Esophagus muscularis mucosa (tissue), 4 donors: ENCODE data around the gene SUGP2. TPM values are rescaled to one million over a fixed set of nuclear protein-coding genes. Genes with fewer than 3 reads are reported as not detected.
"Not testable (repeated sequence)": the region's sequence is repeated elsewhere in the genome, so short reads cannot be mapped to it uniquely, and the experiment has no call there.

Source experiments
- DNase-seq: peaks from one replicate; pipeline ENCODE4 v3.0.0-alpha.2; 2017; ENCODE audit errors: extremely low spot score
- H3K27ac ChIP-seq, 4 donors: fragments of 200-600 bp; sonication (generic); replicated peaks in 1 of 4; 1 replicate in 3 of 4; 2 replicates in 1 of 4; pipeline ENCODE4 v1.5.1; 2016 to 2019; ENCODE audit warnings: mild to moderate bottlenecking in 1 of 4
- H3K27me3 ChIP-seq, 4 donors: fragments of 200-600 bp; sonication (generic); one replicate each; pipeline versions ENCODE4 v1.5.1 to v1.6.0; 2016 to 2019
- H3K36me3 ChIP-seq, 4 donors: fragments of 200-600 bp; sonication (generic); one replicate each; pipeline ENCODE4 v1.5.1; 2016 to 2019
- H3K4me1 ChIP-seq, 4 donors: fragments of 200-600 bp; sonication (generic); one replicate each; pipeline ENCODE4 v1.5.1; 2016 to 2019
- H3K4me3 ChIP-seq, 4 donors: fragments of 200-600 bp; sonication (generic); 1 replicate in 2 of 4; 2 replicates in 2 of 4; pipeline ENCODE4 v1.5.1; 2016 to 2019; ENCODE audit warnings: mild to moderate bottlenecking in 4 of 4, moderate library complexity in 1 of 4
- H3K9me3 ChIP-seq, 4 donors: fragments of 200-600 bp; sonication (generic); 1 replicate in 3 of 4; 2 replicates in 1 of 4; pipeline ENCODE4 v1.5.1; 2016 to 2019
- EP300 ChIP-seq: sonication (generic); formaldehyde crosslinking; IDR thresholded peaks from one replicate; pipeline ENCODE4 v1.6.1; 2017; ENCODE audit warnings: antibody characterized with exemption
- POLR2A ChIP-seq: fragments of 450-650 bp; IDR thresholded peaks from one replicate; pipeline ENCODE4 v1.6.1; 2017; ENCODE audit warnings: antibody characterized with exemption, moderate library complexity, mild to moderate bottlenecking, low read depth
- POLR2AphosphoS5 ChIP-seq, 2 donors: sonication (generic); formaldehyde crosslinking; IDR thresholded peaks; one replicate each; pipeline ENCODE4 v1.6.1; 2017; ENCODE audit warnings: antibody characterized with exemption in 2 of 2
- WGBS: methylation state at CpG from one replicate; pipeline ENCODE4 v1.1.5; 2018; 5-methylcytosine and 5-hydroxymethylcytosine counted together
- intact Hi-C: fragments of 100-400 bp; cut with DNase I; formaldehyde crosslinking; loops from one replicate; pipeline ENCODE4 v1.15.1; 2023
- total RNA-seq, 4 donors: library from RNA; depleted of rRNA; stranded (reverse); fragments of >200 nt; gene quantifications; one replicate each; pipeline versions ENCODE4 v1.1.0 to v1.2.1, GENCODE V29; 2016
- TF ChIP-seq, protein P1 (sequence below), 3 experiments: fragments of 200-600 bp in 2 of 3; fragments of 450-650 bp in 1 of 3; sonication (generic) in 2 of 3; IDR thresholded peaks; one replicate each; pipeline ENCODE4 v1.5.1; 2017 to 2019; ENCODE audit warnings: antibody characterized with exemption in 3 of 3, mild to moderate bottlenecking in 2 of 3, moderate library complexity in 1 of 3

Gene SUGP2
- total RNA-seq, 4 donors from 2014 or later = 23.1 to 45.7 (median 32.0) TPM

DNA sequence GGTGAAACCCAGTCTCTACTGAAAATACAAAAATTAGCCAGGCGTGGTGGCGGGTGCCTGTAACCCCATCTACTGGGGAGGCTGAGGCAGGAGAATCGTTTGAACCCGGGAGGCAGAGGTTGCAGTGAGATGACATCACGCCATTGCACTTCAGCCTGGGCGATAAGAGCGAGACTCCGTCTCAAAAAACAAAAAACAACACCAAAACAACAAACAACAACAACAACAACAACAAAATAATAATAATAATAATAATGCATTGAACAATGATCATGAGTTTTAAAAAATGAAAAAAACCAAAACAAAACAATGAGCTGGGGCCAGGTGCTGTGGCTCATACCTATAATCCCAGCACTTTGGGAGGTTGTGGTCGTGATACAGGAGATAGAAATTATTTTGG, 69.2 kb downstream of the SUGP2 start:
- Histone ChIP-seq H3K4me1 (peaks cover 2 to 12% (median 3%) of the 10 kb centered on the region in 4 donors), H3K4me3 (no peak overlapping the region), H3K27me3 (peaks cover 0 to 35% (median 0%) of the 10 kb centered on the region in 4 donors), H3K36me3 (no peaks in the 10 kb centered on the region), H3K27ac (no peak overlapping the region), H3K9me3 (no peaks in the 10 kb centered on the region)
- TF ChIP-seq, protein P1, sequence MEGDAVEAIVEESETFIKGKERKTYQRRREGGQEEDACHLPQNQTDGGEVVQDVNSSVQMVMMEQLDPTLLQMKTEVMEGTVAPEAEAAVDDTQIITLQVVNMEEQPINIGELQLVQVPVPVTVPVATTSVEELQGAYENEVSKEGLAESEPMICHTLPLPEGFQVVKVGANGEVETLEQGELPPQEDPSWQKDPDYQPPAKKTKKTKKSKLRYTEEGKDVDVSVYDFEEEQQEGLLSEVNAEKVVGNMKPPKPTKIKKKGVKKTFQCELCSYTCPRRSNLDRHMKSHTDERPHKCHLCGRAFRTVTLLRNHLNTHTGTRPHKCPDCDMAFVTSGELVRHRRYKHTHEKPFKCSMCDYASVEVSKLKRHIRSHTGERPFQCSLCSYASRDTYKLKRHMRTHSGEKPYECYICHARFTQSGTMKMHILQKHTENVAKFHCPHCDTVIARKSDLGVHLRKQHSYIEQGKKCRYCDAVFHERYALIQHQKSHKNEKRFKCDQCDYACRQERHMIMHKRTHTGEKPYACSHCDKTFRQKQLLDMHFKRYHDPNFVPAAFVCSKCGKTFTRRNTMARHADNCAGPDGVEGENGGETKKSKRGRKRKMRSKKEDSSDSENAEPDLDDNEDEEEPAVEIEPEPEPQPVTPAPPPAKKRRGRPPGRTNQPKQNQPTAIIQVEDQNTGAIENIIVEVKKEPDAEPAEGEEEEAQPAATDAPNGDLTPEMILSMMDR (IDR thresholded peaks at IDR 0.05) = no peak
- TF ChIP-seq EP300 (no peak), POLR2A (no peak), POLR2AphosphoS5 (IDR thresholded peaks at IDR 0.05) (no peak)
- intact Hi-C loops = no loop called here
- DNase-seq = no peak
- WGBS = 89% methylated on average over 9 of the region's 9 CpGs

DNA sequence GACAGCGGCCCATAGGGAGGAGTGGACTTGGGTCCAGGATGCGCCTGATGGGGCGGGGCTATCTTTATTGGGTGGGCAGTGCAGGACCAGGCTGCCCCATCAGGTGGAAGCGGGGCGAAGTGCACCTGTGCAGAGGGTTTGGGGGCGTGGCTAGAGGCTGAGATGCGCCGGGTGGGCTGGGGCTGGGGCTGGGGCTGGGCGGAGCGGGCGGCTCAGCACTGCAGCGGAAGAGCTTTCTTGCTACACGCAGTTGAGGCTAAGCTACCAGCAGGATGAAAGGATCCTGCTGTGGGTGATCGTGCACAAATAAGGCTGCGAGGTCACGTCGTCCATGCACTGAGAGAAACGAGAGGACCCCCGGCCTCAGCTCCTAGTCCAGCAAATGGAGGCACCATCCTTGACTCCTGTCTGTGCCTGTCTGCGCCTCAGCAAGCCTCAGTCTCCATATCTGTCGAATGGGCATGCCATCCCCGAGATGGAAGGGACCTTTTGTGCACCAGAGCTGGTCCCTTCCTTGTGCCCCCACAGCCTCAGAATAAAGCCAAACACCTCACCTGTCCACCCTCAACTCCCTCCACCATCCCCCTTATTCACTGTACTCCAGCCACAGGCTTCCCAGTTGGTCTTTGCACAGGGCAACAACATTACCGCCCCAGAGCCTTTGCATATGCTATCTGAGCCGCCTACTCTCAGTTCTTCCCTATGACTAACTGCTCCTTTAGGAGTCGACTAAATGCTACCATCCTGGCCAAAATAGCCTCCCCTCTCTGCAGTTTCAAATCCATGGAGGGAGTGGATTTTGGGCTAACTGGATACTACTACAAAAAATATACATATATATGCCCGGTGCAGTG, 71.3 kb downstream of the SUGP2 start:
- no peaks in the 10 kb centered on the region for H3K9me3 ChIP-seq
- DNase-seq = no peak
- no peak overlapping the region for H3K4me3 ChIP-seq
- H3K27ac ChIP-seq = no peak overlapping the region
- H3K4me1 ChIP-seq = no peaks in the 10 kb centered on the region
- intact Hi-C loops = no loop called here
- no peak for TF ChIP-seq EP300
- 29% methylated on average over 19 of the region's 26 CpGs for WGBS
- H3K27me3 ChIP-seq = peaks cover 0 to 35% (median 0%) of the 10 kb centered on the region in 4 donors
- no peaks in the 10 kb centered on the region for H3K36me3 ChIP-seq

DNA sequence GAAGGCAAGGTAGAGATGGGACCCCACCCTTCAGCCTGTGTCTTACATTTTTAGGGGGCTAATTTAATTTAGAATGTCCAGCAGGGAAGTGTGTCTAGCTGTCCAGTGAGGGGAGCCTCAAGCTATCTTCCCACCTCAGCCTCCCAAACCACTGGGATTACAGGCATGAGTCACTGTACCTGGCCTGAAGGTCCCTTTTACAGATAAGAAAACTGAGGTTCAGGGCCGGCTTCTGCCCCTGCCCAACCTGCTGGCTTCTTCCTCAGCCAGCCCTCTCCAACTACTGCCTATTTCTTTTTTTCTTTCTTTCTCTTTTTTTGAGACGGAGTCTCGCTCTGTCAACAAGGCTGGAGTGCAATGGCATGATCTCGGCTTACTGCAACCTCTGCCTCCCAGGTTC, 72.9 kb downstream of the SUGP2 start:
- Histone ChIP-seq H3K27me3 (peaks cover 0 to 40% (median 0%) of the 10 kb centered on the region in 4 donors), H3K4me3 (no peak overlapping the region), H3K27ac (no peak overlapping the region), H3K4me1 (no peaks in the 10 kb centered on the region), H3K36me3 (no peaks in the 10 kb centered on the region), H3K9me3 (no peaks in the 10 kb centered on the region)
- DNase-seq = no peak
- intact Hi-C loops = no loop called here
- TF ChIP-seq EP300 (no peak), POLR2A (no peak), POLR2AphosphoS5 (IDR thresholded peaks at IDR 0.05) (no peak)
- TF ChIP-seq, protein P1 (IDR thresholded peaks at IDR 0.05) = no peak
- WGBS = 81% methylated on average over 4 of the region's 4 CpGs

DNA sequence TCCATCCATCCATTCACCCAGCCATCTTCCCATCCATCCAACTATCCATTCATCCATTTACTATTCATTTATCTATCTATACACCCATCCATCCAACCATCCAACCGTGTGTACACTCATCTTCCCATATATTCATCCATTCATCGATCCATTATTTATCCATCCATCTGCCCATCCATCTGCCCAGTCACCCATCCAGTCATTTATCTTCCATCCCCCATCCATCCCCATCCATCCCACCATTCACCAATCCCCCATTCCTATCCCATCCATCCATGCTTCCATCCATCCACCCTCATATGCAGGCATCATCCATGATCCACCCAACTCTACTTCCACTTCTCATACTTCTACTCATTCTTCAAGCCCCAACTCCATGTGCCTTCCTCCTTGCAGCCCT, 78.3 kb downstream of the SUGP2 start:
- H3K36me3 ChIP-seq = no peaks in the 10 kb centered on the region
- DNase-seq = no peak
- no peak overlapping the region for H3K27ac ChIP-seq
- intact Hi-C loops = no loop called here
- peaks cover 0 to 14% (median 0%) of the 10 kb centered on the region in 4 donors for H3K27me3 ChIP-seq
- TF ChIP-seq POLR2A (no peak), EP300 (no peak), POLR2AphosphoS5 (IDR thresholded peaks at IDR 0.05) (no peak)
- TF ChIP-seq, protein P1 (IDR thresholded peaks at IDR 0.05) = no peak
- H3K4me3 ChIP-seq = no peak overlapping the region
- H3K4me1 ChIP-seq = no peaks in the 10 kb centered on the region
- WGBS = 94% methylated on average over 2 of the region's 2 CpGs
- no peaks in the 10 kb centered on the region for H3K9me3 ChIP-seq

DNA sequence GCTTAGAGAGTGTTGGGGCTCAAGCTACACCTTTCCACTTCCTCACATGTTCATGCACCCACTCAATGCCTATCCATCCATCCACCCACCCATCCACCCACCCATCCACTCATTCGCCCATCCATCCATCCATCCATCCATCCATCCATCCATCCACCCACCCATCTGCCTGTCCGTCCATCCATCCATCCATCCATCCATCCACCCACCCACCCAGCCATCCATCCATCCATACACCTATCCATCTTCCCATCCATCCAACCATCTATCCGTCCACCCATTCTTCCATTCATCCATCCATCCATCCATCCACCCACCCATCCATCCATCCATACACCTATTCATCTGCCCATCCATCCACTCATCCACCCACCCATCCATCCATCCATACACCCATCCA, 79.2 kb downstream of the SUGP2 start:
- Histone ChIP-seq H3K4me1 (no peaks in the 10 kb centered on the region), H3K4me3 (no peak overlapping the region), H3K27me3 (peaks cover 0 to 8% (median 0%) of the 10 kb centered on the region in 4 donors), H3K36me3 (no peaks in the 10 kb centered on the region), H3K27ac (no peak overlapping the region), H3K9me3 (no peaks in the 10 kb centered on the region)
- DNase-seq = no peak
- 84% methylated on average over 3 of the region's 3 CpGs for WGBS
- TF ChIP-seq, protein P1 (IDR thresholded peaks at IDR 0.05) = no peak
- TF ChIP-seq POLR2AphosphoS5 (IDR thresholded peaks at IDR 0.05) (no peak), POLR2A (no peak), EP300 (no peak)
- intact Hi-C loops = no loop called here

DNA sequence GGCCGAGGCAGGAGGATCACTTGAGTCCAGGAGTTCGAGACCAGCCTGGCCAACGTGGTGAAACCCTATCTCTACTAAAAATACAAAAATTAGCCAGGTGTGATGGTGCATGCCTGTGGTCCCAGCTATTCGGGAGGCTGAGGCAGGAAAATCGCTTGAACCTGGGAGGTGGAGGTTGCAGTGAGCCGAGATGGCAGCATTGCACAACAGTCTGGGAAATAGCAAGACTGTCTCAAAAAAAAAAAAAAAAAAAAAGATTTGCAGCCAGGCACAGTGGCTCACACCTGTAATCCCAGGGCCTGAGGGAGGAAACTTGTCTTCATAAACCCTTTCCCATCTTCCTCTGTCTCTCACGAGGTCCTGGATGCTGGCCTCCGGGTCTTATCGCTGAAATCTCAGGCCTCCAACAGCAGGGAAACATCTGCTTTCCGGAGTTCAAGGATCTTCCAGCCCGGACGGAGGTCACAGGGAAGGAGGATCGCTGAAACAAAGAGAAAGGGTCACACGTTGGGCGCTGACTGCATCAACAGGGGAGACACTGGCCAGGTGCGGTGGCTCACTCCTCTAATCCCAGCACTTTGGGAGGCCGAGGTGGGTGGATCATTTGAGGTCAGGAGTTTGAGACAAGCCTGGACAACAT, 80.8 kb downstream of the SUGP2 start:
- DNase-seq, H3K36me3 ChIP-seq, H3K4me1 ChIP-seq, H3K27ac ChIP-seq, H3K9me3 ChIP-seq, intact Hi-C loops, H3K4me3 ChIP-seq: not testable (repeated sequence)
- peaks cover 0 to 11% (median 0%) of the 10 kb centered on the region in 4 donors for H3K27me3 ChIP-seq
- WGBS = 58% methylated on average over 17 of the region's 17 CpGs
